GM19351 (cell line): ENCODE data around the gene PLXNA2.

ENCODE experiments used
- ATAC-seq: cut with Tn5 transposase; IDR thresholded peaks from one replicate; pipeline ENCODE4 v1.9.1; 2021; ENCODE audit warnings: mild to moderate bottlenecking, moderate library complexity; ENCODE audit not compliant: unreplicated experiment

The PLXNA2 gene

GRCh38 chr1:208031932-208032320, 212.3 kb downstream of the PLXNA2 start:
- no peak for ATAC-seq

GRCh38 chr1:208031316-208031931, 212.8 kb downstream of the PLXNA2 start:
- ATAC-seq: no peak

- ATAC-seq: no peak
Observed at GRCh38 chr1:208030288-208031091, 213.7 kb downstream of the PLXNA2 start.

GRCh38 chr1:208029381-208030287, 214.6 kb downstream of the PLXNA2 start:
- ATAC-seq: no peak

GRCh38 chr1:208028526-208028925, 215.7 kb downstream of the PLXNA2 start:
- ATAC-seq: no peak

GRCh38 chr1:208027861-208028260, 216.3 kb downstream of the PLXNA2 start:
- ATAC-seq: no peak

- ATAC-seq: no peak
Observed at GRCh38 chr1:208026880-208027438, 217.2 kb downstream of the PLXNA2 start.

- ATAC-seq: no peak
Observed at GRCh38 chr1:208025031-208025430, 219.2 kb downstream of the PLXNA2 start.

GRCh38 chr1:208024406-208024805, 219.8 kb downstream of the PLXNA2 start:
- no peak for ATAC-seq

- no peak for ATAC-seq
Observed at GRCh38 chr1:208019257-208019656, 224.9 kb downstream of the PLXNA2 start.

GRCh38 chr1:208015255-208015654, 228.9 kb downstream of the PLXNA2 start:
- no peak for ATAC-seq

GRCh38 chr1:208013210-208013609, 231.0 kb downstream of the PLXNA2 start:
- no peak for ATAC-seq

GRCh38 chr1:208012721-208013120, 231.5 kb downstream of the PLXNA2 start:
- no peak for ATAC-seq

GRCh38 chr1:208010487-208011071, 233.6 kb downstream of the PLXNA2 start:
- ATAC-seq: no peak

GRCh38 chr1:208009706-208010444, 234.3 kb downstream of the PLXNA2 start:
- no peak for ATAC-seq

- no peak for ATAC-seq
Observed at GRCh38 chr1:208009303-208009702, 234.9 kb downstream of the PLXNA2 start.

GRCh38 chr1:208008534-208008933, 235.7 kb downstream of the PLXNA2 start:
- ATAC-seq: no peak

- ATAC-seq: no peak
Observed at GRCh38 chr1:208007938-208008342, 236.2 kb downstream of the PLXNA2 start.

- ATAC-seq: no peak
Observed at GRCh38 chr1:208007319-208007937, 236.8 kb downstream of the PLXNA2 start.
